Activated CD4-positive, alpha-beta T cell treated with anti-CD3 and anti-CD28 coated beads, Interleukin-2, amount 50 U/mL, for 4 hours (primary cell): Measurements from ENCODE around the gene ARHGEF11.

ENCODE experiments used
- DNase-seq, 2 experiments: peaks; one replicate each; pipeline ENCODE4 v3.0.0-alpha.2; 2020

Gene ARHGEF11

GRCh38 chr1:156906206-156906906, 139.2 kb downstream of the ARHGEF11 start:
- DNase-seq, result no peak

GRCh38 chr1:156905651-156906050, 139.9 kb downstream of the ARHGEF11 start:
- DNase-seq, result no peak

- DNase-seq, result no peak
These were observed 140.4 kb downstream of the ARHGEF11 start for GRCh38 chr1:156905176-156905575.

- DNase-seq, result no peak
These were observed 141.2 kb downstream of the ARHGEF11 start for GRCh38 chr1:156904187-156904959.

GRCh38 chr1:156903328-156904091, 142.0 kb downstream of the ARHGEF11 start:
- DNase-seq, result no peak

GRCh38 chr1:156901966-156902915, 143.3 kb downstream of the ARHGEF11 start:
- no peak for DNase-seq

GRCh38 chr1:156901590-156901900, 144.0 kb downstream of the ARHGEF11 start:
- no peak for DNase-seq

- no peak for DNase-seq
These were observed 144.5 kb downstream of the ARHGEF11 start for GRCh38 chr1:156900896-156901589.

GRCh38 chr1:156899956-156900718, 145.4 kb downstream of the ARHGEF11 start:
- DNase-seq, result no peak

GRCh38 chr1:156898971-156899664, 146.4 kb downstream of the ARHGEF11 start:
- no peak for DNase-seq

- no peak for DNase-seq
These were observed 147.4 kb downstream of the ARHGEF11 start for GRCh38 chr1:156898161-156898566.

- DNase-seq, result no peak
These were observed 148.3 kb downstream of the ARHGEF11 start for GRCh38 chr1:156897078-156897825.

GRCh38 chr1:156896490-156897033, 149.0 kb downstream of the ARHGEF11 start:
- no peak for DNase-seq

GRCh38 chr1:156895927-156896326, 149.6 kb downstream of the ARHGEF11 start:
- no peak for DNase-seq

GRCh38 chr1:156895455-156895812, 150.1 kb downstream of the ARHGEF11 start:
- no peak for DNase-seq

GRCh38 chr1:156894711-156895454, 150.7 kb downstream of the ARHGEF11 start:
- no peak for DNase-seq

GRCh38 chr1:156894001-156894400, 151.5 kb downstream of the ARHGEF11 start:
- DNase-seq, result no peak

GRCh38 chr1:156893048-156893953, 152.2 kb downstream of the ARHGEF11 start, which contains the start of gene PEAR1:
Gene PEAR1 (plus strand): TSS chr1:156893718. CDS start chr1:156903927, 10,209 bp downstream.
- no peak for DNase-seq
